DOHH2 (cell line): ENCODE data around the gene SP140.

Source experiments
- EZH2phosphoT487 ChIP-seq: fragments of 200-600 bp; sonication (generic); IDR thresholded peaks from 2 replicates; pipeline ENCODE4 v1.6.1; 2017; ENCODE audit warnings: borderline replicate concordance, mild to moderate bottlenecking, antibody characterized with exemption, low read length, moderate library complexity, mixed read lengths
- TF ChIP-seq, protein P1 (sequence below): fragments of 200-600 bp; sonication (generic); IDR thresholded peaks from one replicate; pipeline ENCODE4 v1.5.1; 2014; ENCODE audit warnings: antibody characterized with exemption, mild to moderate bottlenecking, low read depth, low read length; ENCODE audit not compliant: poor library complexity, severe bottlenecking

DNA sequence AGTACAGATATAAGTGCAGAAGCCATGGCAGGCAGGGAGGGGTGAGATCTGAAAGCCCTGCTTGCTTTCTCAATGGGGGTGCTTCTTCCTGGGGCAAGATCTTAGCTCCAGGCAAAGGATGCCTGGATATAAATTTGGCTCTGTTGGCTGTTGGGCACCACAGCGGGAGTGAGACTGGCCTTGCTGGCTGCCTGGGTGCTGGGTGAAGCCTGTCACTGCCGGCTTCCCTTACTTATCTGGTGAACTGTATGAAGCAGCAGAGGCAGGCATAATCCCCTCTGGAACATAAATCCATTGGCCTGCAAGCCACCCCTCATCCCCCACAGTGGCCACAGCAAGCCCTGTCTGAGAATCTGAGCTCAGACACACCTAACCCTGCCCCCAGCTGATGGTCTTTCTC lies 74.1 kb downstream of the SP140 start:
- TF ChIP-seq, protein P1, sequence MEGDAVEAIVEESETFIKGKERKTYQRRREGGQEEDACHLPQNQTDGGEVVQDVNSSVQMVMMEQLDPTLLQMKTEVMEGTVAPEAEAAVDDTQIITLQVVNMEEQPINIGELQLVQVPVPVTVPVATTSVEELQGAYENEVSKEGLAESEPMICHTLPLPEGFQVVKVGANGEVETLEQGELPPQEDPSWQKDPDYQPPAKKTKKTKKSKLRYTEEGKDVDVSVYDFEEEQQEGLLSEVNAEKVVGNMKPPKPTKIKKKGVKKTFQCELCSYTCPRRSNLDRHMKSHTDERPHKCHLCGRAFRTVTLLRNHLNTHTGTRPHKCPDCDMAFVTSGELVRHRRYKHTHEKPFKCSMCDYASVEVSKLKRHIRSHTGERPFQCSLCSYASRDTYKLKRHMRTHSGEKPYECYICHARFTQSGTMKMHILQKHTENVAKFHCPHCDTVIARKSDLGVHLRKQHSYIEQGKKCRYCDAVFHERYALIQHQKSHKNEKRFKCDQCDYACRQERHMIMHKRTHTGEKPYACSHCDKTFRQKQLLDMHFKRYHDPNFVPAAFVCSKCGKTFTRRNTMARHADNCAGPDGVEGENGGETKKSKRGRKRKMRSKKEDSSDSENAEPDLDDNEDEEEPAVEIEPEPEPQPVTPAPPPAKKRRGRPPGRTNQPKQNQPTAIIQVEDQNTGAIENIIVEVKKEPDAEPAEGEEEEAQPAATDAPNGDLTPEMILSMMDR, result no peak
- TF ChIP-seq EZH2phosphoT487, result no peak
